ENCODE data around the gene HKDC1. TPM values are rescaled to one million over a fixed set of nuclear protein-coding genes. Genes with fewer than 3 reads are reported as not detected.

HKDC1 gene
- total and polyA plus RNA-seq, 4 donors, result 1.5 to 11.1 (median 4.6) TPM

DNA sequence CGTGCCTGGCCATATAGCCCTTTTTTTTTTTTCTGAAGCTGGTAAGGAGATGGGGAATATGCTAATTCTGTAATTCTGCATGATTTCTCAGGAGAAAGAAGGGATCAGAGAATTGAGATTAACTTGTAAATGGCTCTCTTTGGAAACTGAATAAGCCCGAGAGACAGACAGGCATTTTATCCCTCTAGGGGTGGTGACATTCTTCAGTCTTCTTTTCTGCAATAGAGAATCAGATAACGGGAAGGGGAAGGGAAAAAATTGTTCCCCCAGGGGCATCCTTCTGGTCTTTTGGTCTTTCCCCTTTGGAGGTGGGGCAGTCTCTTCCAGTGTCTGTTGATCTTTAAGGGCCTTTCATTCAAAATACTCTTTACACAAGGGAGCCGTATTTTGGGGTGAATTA is 92.4 kb downstream of the HKDC1 start:
- H3K27me3 ChIP-seq (ENCODE audit: control insufficient read depth in 3 of 3, insufficient read depth in 3 of 3, low read length in 2 of 3), result no peaks in the 10 kb centered on the region
- H3K9me3 ChIP-seq (ENCODE audit: control insufficient read depth in 4 of 4, insufficient read depth in 3 of 4, low read length in 3 of 4), result no peaks in the 10 kb centered on the region
- peaks cover 0 to 5% (median 0%) of the 10 kb centered on the region in 5 donors for H3K4me1 ChIP-seq (ENCODE audit: control insufficient read depth in 5 of 5, insufficient read depth in 5 of 5, low read length in 5 of 5)
- no peak overlapping the region for H3K4me3 ChIP-seq
- H3K9ac ChIP-seq (ENCODE audit: insufficient read depth in 1 of 2, low read length in 2 of 2), result no peak overlapping the region
- TF ChIP-seq, protein P1, sequence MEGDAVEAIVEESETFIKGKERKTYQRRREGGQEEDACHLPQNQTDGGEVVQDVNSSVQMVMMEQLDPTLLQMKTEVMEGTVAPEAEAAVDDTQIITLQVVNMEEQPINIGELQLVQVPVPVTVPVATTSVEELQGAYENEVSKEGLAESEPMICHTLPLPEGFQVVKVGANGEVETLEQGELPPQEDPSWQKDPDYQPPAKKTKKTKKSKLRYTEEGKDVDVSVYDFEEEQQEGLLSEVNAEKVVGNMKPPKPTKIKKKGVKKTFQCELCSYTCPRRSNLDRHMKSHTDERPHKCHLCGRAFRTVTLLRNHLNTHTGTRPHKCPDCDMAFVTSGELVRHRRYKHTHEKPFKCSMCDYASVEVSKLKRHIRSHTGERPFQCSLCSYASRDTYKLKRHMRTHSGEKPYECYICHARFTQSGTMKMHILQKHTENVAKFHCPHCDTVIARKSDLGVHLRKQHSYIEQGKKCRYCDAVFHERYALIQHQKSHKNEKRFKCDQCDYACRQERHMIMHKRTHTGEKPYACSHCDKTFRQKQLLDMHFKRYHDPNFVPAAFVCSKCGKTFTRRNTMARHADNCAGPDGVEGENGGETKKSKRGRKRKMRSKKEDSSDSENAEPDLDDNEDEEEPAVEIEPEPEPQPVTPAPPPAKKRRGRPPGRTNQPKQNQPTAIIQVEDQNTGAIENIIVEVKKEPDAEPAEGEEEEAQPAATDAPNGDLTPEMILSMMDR (IDR thresholded peaks at IDR 0.05; ENCODE audit: control extremely low read depth, extremely low read depth), result no peak
- no peaks in the 10 kb centered on the region for H3K36me3 ChIP-seq (ENCODE audit: control insufficient read depth in 4 of 4, insufficient read depth in 4 of 4, low read length in 4 of 4)
- 80 to 86% methylated on average over 4 of the region's 4 CpGs for WGBS, 2 donors
- no peak for DNase-seq
- no peak for ATAC-seq (ENCODE audit: insufficient read depth, low FRiP score)
- no peak overlapping the region for H3K27ac ChIP-seq (ENCODE audit: low read depth in 1 of 2, low read length in 1 of 2)

DNA sequence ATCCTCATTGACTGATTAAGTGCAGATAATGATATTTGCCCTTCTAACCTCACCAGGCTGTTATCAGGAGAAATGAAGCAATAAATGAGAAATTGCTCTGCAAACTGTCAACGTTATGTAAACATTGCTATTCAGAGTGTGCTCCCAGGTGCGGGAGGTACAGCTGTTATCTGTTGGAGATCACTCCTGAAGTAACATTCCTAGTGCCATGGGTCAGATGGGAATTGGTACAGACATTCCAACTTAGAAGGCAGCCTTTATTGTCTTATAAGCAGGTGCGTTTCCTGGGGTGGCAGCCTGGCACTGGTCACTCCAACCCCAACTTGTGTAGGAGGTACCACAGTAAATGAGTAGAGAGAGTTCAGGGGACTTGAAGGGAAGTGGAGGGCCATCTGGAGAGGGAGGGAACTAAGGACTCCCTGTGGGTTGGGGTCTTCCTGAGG is 95.0 kb downstream of the HKDC1 start:
- no peak overlapping the region for H3K27ac ChIP-seq (ENCODE audit: low read depth in 1 of 2, low read length in 1 of 2)
- no peaks in the 10 kb centered on the region for H3K27me3 ChIP-seq (ENCODE audit: control insufficient read depth in 3 of 3, insufficient read depth in 3 of 3, low read length in 2 of 3)
- 71 to 74% methylated on average over 3 of the region's 3 CpGs for WGBS, 2 donors
- H3K36me3 ChIP-seq (ENCODE audit: control insufficient read depth in 4 of 4, insufficient read depth in 4 of 4, low read length in 4 of 4), result peaks cover 0 to 3% (median 0%) of the 10 kb centered on the region in 4 donors
- no peak for DNase-seq
- no peaks in the 10 kb centered on the region for H3K9me3 ChIP-seq (ENCODE audit: control insufficient read depth in 4 of 4, insufficient read depth in 3 of 4, low read length in 3 of 4)
- no peak overlapping the region for H3K9ac ChIP-seq (ENCODE audit: insufficient read depth in 1 of 2, low read length in 2 of 2)
- ATAC-seq (ENCODE audit: insufficient read depth, low FRiP score), result no peak
- TF ChIP-seq, protein P1 (IDR thresholded peaks at IDR 0.05; ENCODE audit: control extremely low read depth, extremely low read depth), result no peak
- H3K4me3 ChIP-seq, result no peak overlapping the region
- peaks cover 4 to 16% (median 5%) of the 10 kb centered on the region in 5 donors for H3K4me1 ChIP-seq (ENCODE audit: control insufficient read depth in 5 of 5, insufficient read depth in 5 of 5, low read length in 5 of 5)

DNA sequence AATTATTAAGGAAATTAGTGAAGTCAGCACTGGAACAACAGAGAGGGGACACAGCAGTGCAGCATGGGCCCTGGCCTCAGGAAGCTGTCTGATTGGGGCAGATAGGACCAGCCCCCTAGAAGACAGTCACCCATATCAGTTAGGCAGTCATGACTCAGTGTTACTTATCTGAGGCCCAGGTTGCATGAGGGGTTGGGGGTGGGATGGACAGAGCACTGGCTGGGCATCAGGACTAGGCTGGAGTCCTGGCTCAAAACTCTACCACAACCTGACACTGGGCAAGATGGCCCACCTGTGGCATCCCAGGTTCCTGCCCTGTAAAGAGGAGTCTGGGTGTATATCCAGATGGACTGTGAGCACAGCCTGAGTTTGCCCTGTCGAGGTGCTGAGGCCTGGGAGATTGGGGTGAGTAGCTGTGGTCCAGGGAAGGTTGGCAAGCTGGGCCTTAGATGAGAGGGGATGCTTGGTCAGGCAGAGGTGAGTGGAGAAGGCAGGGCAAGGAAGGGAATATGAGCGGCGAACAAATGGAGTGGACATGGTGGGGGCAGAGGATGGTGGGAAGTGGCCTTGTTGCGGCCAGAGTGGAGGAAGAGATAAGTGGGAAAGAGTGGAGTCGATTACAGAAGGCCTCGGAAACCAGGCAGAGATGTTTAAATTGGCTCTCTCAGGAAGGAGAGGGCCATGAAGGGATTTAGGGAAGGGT is 95.6 kb downstream of the HKDC1 start:
- TF ChIP-seq, protein P1 (IDR thresholded peaks at IDR 0.05; ENCODE audit: control extremely low read depth, extremely low read depth), result no peak
- DNase-seq (no peak), ATAC-seq (ENCODE audit: insufficient read depth, low FRiP score) (no peak)
- H3K4me1 ChIP-seq (ENCODE audit: control insufficient read depth in 5 of 5, insufficient read depth in 5 of 5, low read length in 5 of 5), result peaks cover 4 to 20% (median 10%) of the 10 kb centered on the region in 5 donors
- no peaks in the 10 kb centered on the region for H3K9me3 ChIP-seq (ENCODE audit: control insufficient read depth in 4 of 4, insufficient read depth in 3 of 4, low read length in 3 of 4)
- H3K4me3 ChIP-seq, result no peak overlapping the region
- 89 to 96% methylated on average over 6 of the region's 6 CpGs for WGBS, 2 donors
- no peak overlapping the region for H3K27ac ChIP-seq (ENCODE audit: low read depth in 1 of 2, low read length in 1 of 2)
- H3K36me3 ChIP-seq (ENCODE audit: control insufficient read depth in 4 of 4, insufficient read depth in 4 of 4, low read length in 4 of 4), result peaks cover 0 to 3% (median 0%) of the 10 kb centered on the region in 4 donors
- no peaks in the 10 kb centered on the region for H3K27me3 ChIP-seq (ENCODE audit: control insufficient read depth in 3 of 3, insufficient read depth in 3 of 3, low read length in 2 of 3)
- no peak overlapping the region for H3K9ac ChIP-seq (ENCODE audit: insufficient read depth in 1 of 2, low read length in 2 of 2)
